HEK293 (cell line): ENCODE results near the gene EHMT1.

ENCODE experiments used
- CTCF ChIA-PET: fragments of 350-600 bp; formaldehyde crosslinking; extraction: SDS; loops from one replicate; lab custom pipeline; 2021; ENCODE audit warnings: antibody characterized with exemption; lab: Yijun Ruan, JAX
- POLR2A ChIA-PET: fragments of 300-600 bp; formaldehyde crosslinking; extraction: SDS; loops from one replicate; lab custom pipeline; 2020; ENCODE audit warnings: antibody characterized with exemption, inconsistent platforms; lab: Yijun Ruan, JAX
- H3K27ac ChIP-seq: fragments of 200-500 bp; sonication (Bioruptor generic); 2 replicates; pipeline ENCODE4 v1.5.1; 2014; ENCODE audit warnings: low read depth, low read length, control low read depth, inconsistent platforms; ENCODE audit errors: extremely low read depth
- H3K36me3 ChIP-seq, 2 experiments: fragments of 200-500 bp in 1 of 2; sonication (Bioruptor generic) in 1 of 2; 1 replicate in 1 of 2; 2 replicates in 1 of 2; pipeline ENCODE4 v1.5.1; 2014 to 2017; ENCODE audit warnings: inconsistent platforms in 2 of 2, low read length in 2 of 2; ENCODE audit not compliant: control insufficient read depth in 2 of 2, insufficient read depth in 1 of 2
- H3K4me1 ChIP-seq: fragments of 200-500 bp; sonication (Bioruptor generic); 2 replicates; pipeline ENCODE4 v1.5.1; 2014; ENCODE audit warnings: mild to moderate bottlenecking, low read length, inconsistent platforms; ENCODE audit not compliant: control insufficient read depth, insufficient read depth
- H3K4me3 ChIP-seq: 2 replicates; pipeline ENCODE4 v1.5.1; 2011; ENCODE audit warnings: low read depth, mild to moderate bottlenecking, control low read depth, low read length, moderate library complexity
- H3K9me3 ChIP-seq: fragments of 200-500 bp; sonication (Bioruptor generic); 2 replicates; pipeline ENCODE4 v1.5.1; 2014; ENCODE audit warnings: low read depth, low read length, inconsistent platforms; ENCODE audit not compliant: control insufficient read depth, insufficient read depth
- BCL11B ChIP-seq: fragments of 450-650 bp; formaldehyde crosslinking; IDR thresholded peaks from 2 replicates; pipeline ENCODE4 v1.5.1; 2016; ENCODE audit warnings: low read depth, missing biosample characterization, missing genetic modification characterization
- GLIS1 ChIP-seq: fragments of 450-650 bp; formaldehyde crosslinking; IDR thresholded peaks from 2 replicates; pipeline ENCODE4 v1.5.1; 2016; ENCODE audit warnings: missing biosample characterization, missing genetic modification characterization
- KLF9 ChIP-seq: fragments of 450-650 bp; formaldehyde crosslinking; IDR thresholded peaks from 2 replicates; pipeline ENCODE4 v1.5.1; 2016; ENCODE audit warnings: missing biosample characterization, missing genetic modification characterization, low read depth
- MYNN ChIP-seq: fragments of 450-650 bp; formaldehyde crosslinking; IDR thresholded peaks from 2 replicates; pipeline ENCODE4 v1.5.1; 2016; ENCODE audit warnings: missing biosample characterization, missing genetic modification characterization, borderline replicate concordance
- SP2 ChIP-seq: fragments of 450-650 bp; formaldehyde crosslinking; IDR thresholded peaks from 2 replicates; pipeline ENCODE4 v1.5.1; 2016; ENCODE audit warnings: missing biosample characterization, missing genetic modification characterization
- SP3 ChIP-seq: fragments of 450-650 bp; formaldehyde crosslinking; IDR thresholded peaks from 2 replicates; pipeline ENCODE4 v1.5.1; 2016; ENCODE audit warnings: missing biosample characterization, missing genetic modification characterization
- SP7 ChIP-seq: fragments of 450-650 bp; formaldehyde crosslinking; IDR thresholded peaks from 2 replicates; pipeline ENCODE4 v1.5.1; 2016; ENCODE audit warnings: missing biosample characterization, missing genetic modification characterization
- ZFP37 ChIP-seq: fragments of 450-650 bp; formaldehyde crosslinking; IDR thresholded peaks from 2 replicates; pipeline ENCODE4 v1.5.1; 2016; ENCODE audit warnings: missing biosample characterization, missing genetic modification characterization
- ZIC2 ChIP-seq: fragments of 450-650 bp; formaldehyde crosslinking; IDR thresholded peaks from 2 replicates; pipeline ENCODE4 v1.5.1; 2016; ENCODE audit warnings: missing biosample characterization, missing genetic modification characterization
- ZNF2 ChIP-seq: fragments of 450-650 bp; formaldehyde crosslinking; IDR thresholded peaks from 2 replicates; pipeline ENCODE4 v1.5.1; 2016; ENCODE audit warnings: missing biosample characterization, missing genetic modification characterization
- ZNF24 ChIP-seq: fragments of 450-650 bp; formaldehyde crosslinking; IDR thresholded peaks from 2 replicates; pipeline ENCODE4 v1.5.1; 2016; ENCODE audit warnings: missing biosample characterization, missing genetic modification characterization
- ZNF248 ChIP-seq: fragments of 450-650 bp; formaldehyde crosslinking; IDR thresholded peaks from 2 replicates; pipeline ENCODE4 v1.5.1; 2017; ENCODE audit warnings: missing biosample characterization, missing genetic modification characterization
- ZNF394 ChIP-seq: fragments of 450-650 bp; formaldehyde crosslinking; IDR thresholded peaks from 2 replicates; pipeline ENCODE4 v1.5.1; 2016; ENCODE audit warnings: missing biosample characterization, missing genetic modification characterization, mild to moderate bottlenecking, moderate library complexity, borderline replicate concordance
- ZNF423 ChIP-seq: fragments of 450-650 bp; formaldehyde crosslinking; IDR thresholded peaks from 2 replicates; pipeline ENCODE4 v1.5.1; 2016; ENCODE audit warnings: missing biosample characterization, missing genetic modification characterization
- ZNF600 ChIP-seq: fragments of 450-650 bp; formaldehyde crosslinking; IDR thresholded peaks from 2 replicates; pipeline ENCODE4 v1.5.1; 2016; ENCODE audit warnings: missing biosample characterization, missing genetic modification characterization
- ZNF610 ChIP-seq: fragments of 450-650 bp; formaldehyde crosslinking; IDR thresholded peaks from 2 replicates; pipeline ENCODE4 v1.5.1; 2016; ENCODE audit warnings: missing biosample characterization, missing genetic modification characterization, borderline replicate concordance
- ZNF626 ChIP-seq: fragments of 450-650 bp; sonication (Bioruptor Pico); formaldehyde crosslinking; IDR thresholded peaks from 2 replicates; pipeline ENCODE4 v1.5.1; 2018; ENCODE audit warnings: missing biosample characterization, missing genetic modification characterization, inconsistent platforms
- ZSCAN23 ChIP-seq: fragments of 450-650 bp; formaldehyde crosslinking; IDR thresholded peaks from 2 replicates; pipeline ENCODE4 v1.5.1; 2016; ENCODE audit warnings: missing biosample characterization, missing genetic modification characterization
- TF ChIP-seq, protein P1 (sequence below): fragments of 450-650 bp; formaldehyde crosslinking; IDR thresholded peaks from 2 replicates; pipeline ENCODE4 v1.5.1; 2017; ENCODE audit warnings: missing biosample characterization, missing genetic modification characterization
- TF ChIP-seq, protein P2 (sequence below): fragments of 450-650 bp; formaldehyde crosslinking; IDR thresholded peaks from 2 replicates; pipeline ENCODE4 v1.5.1; 2016; ENCODE audit warnings: missing biosample characterization, missing genetic modification characterization
- TF ChIP-seq, protein P3 (sequence below): fragments of 450-650 bp; formaldehyde crosslinking; IDR thresholded peaks from 2 replicates; pipeline ENCODE4 v1.5.1; 2017; ENCODE audit warnings: missing biosample characterization, missing genetic modification characterization
- TF ChIP-seq, protein P4 (sequence below): fragments of 450-650 bp; formaldehyde crosslinking; IDR thresholded peaks from 2 replicates; pipeline ENCODE4 v1.5.1; 2017; ENCODE audit warnings: missing biosample characterization, mild to moderate bottlenecking, missing genetic modification characterization, moderate library complexity
- TF ChIP-seq, protein P5 (sequence below): fragments of 450-650 bp; formaldehyde crosslinking; IDR thresholded peaks from 2 replicates; pipeline ENCODE4 v1.5.0; 2017; ENCODE audit warnings: missing biosample characterization, missing genetic modification characterization, borderline replicate concordance

Gene EHMT1

DNA sequence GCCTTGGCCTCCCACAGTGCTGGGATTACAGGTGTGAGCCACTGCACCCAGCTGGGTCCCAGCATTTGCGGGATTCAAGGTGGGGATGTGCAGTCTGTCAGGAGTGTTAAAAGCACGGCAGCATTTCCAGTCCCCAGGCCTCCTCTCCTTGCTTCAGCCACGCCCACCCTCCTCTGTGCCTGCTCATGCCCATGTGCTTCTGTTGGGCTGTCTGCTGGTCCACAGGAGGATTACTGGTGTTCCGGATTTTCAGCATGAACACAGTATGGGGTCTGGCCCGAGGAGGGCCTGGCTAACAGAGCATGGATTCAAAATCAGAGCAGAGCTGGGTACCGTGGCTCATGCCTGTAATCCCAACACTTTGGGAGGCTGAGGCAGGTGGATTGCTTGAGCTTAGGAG lies 7.9 kb upstream of the EHMT1 start:
- POLR2A ChIA-PET, result interaction anchor here (0.6 to 1.9 kb wide), 5 partner anchors 8 to 59 kb away, joined by 3 to 11 read pairs (median 3); partner anchors contain the start of genes EHMT1 and ZMYND19
- CTCF ChIA-PET, result interaction anchor here (0.6 to 1.4 kb wide), 2 partner anchors 20 to 32 kb away, joined by 3 to 9 read pairs; partner anchors contain the start of gene DPH7
- no peak overlapping the region for H3K27ac ChIP-seq

DNA sequence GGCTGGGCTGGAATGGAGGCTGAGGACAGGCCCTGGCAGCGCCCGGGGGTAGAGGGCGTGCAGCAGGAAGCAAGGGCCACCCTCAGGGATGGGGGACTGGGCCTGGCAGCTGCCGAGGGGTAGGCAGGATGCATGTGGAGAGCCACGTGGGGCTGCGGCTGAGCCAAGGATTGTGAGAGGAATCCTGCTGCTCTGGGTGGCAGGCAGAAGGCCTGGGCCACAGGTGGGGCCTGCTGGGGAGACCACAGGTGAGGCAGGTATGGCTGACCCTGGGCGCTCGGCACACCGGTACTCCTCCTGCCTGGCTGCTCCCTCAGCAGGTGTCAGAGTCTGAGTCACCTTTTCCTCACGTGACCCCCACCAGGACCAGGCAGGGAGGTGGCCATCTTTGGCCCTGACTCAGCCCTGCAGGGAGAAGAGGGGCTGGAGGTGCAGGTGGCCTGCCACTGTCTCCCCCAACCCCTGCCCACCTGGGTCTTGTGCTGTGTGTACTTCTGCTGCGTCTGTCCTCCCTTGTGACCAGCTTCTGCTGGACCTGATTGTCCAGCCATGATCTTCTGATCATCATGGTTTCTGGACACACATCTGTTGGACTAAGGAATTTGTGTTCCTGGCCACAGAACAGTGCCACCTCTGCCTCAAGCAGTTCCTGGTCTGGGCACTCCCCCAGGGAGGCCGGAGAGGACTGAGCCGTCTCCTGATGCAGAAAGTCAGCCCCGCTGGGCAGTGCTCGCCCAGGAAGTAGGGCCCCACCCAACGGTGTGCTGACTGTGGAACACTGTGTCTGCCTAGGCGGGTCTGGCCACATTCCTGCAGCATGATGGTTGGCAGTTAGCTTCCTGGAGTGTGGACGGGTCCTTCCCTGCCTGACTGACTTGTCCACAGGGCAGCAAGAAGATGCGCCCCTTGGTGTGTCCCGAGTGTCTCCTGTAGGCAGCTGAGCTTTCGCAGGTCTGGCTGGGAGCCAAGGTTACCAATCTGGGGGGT lies 6.9 kb upstream of the EHMT1 start:
- CTCF ChIA-PET, result interaction anchor here (3.0 kb wide), 1 partner anchor 30 kb away, joined by 16 read pairs; no protein-coding TSS in a partner anchor
- TF ChIP-seq MYNN (tag by site-specific recombination) (peak; percentile 23; the same call in 1 of the 2 replicates), SP7 (tag by site-specific recombination) (0 out of 2 replicates have a peak, but pooled peaks have one; percentile 47), ZNF610 (tag by site-specific recombination) (no peak), SP3 (tag by site-specific recombination) (peak; percentile 26; the same call in 1 of the 2 replicates), ZNF600 (tag by site-specific recombination) (peak; percentile 95), SP2 (tag by site-specific recombination) (peak; percentile 69), ZNF248 (no peak), ZNF394 (tag by site-specific recombination) (peak; percentile 99), ZIC2 (tag by site-specific recombination) (peak; percentile 94), ZNF24 (tag by site-specific recombination) (0 out of 2 replicates have a peak, but pooled peaks have one; percentile 22), BCL11B (tag by site-specific recombination) (no peak; the same call in 1 of the 2 replicates), ZSCAN23 (tag by site-specific recombination) (no peak), ZNF2 (tag by site-specific recombination) (peak; percentile 17; the same call in 1 of the 2 replicates), ZNF626 (tag by site-specific recombination) (no peak), ZFP37 (tag by site-specific recombination) (peak; percentile 63; the same call in 1 of the 2 replicates), ZNF423 (tag by site-specific recombination) (0 out of 2 replicates have a peak, but pooled peaks have one; percentile 28)
- TF ChIP-seq, protein P1, sequence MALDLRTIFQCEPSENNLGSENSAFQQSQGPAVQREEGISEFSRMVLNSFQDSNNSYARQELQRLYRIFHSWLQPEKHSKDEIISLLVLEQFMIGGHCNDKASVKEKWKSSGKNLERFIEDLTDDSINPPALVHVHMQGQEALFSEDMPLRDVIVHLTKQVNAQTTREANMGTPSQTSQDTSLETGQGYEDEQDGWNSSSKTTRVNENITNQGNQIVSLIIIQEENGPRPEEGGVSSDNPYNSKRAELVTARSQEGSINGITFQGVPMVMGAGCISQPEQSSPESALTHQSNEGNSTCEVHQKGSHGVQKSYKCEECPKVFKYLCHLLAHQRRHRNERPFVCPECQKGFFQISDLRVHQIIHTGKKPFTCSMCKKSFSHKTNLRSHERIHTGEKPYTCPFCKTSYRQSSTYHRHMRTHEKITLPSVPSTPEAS (tag by site-specific recombination), result no peak
- TF ChIP-seq, protein P2, sequence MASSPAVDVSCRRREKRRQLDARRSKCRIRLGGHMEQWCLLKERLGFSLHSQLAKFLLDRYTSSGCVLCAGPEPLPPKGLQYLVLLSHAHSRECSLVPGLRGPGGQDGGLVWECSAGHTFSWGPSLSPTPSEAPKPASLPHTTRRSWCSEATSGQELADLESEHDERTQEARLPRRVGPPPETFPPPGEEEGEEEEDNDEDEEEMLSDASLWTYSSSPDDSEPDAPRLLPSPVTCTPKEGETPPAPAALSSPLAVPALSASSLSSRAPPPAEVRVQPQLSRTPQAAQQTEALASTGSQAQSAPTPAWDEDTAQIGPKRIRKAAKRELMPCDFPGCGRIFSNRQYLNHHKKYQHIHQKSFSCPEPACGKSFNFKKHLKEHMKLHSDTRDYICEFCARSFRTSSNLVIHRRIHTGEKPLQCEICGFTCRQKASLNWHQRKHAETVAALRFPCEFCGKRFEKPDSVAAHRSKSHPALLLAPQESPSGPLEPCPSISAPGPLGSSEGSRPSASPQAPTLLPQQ, result peak; percentile 85
- TF ChIP-seq, protein P3, sequence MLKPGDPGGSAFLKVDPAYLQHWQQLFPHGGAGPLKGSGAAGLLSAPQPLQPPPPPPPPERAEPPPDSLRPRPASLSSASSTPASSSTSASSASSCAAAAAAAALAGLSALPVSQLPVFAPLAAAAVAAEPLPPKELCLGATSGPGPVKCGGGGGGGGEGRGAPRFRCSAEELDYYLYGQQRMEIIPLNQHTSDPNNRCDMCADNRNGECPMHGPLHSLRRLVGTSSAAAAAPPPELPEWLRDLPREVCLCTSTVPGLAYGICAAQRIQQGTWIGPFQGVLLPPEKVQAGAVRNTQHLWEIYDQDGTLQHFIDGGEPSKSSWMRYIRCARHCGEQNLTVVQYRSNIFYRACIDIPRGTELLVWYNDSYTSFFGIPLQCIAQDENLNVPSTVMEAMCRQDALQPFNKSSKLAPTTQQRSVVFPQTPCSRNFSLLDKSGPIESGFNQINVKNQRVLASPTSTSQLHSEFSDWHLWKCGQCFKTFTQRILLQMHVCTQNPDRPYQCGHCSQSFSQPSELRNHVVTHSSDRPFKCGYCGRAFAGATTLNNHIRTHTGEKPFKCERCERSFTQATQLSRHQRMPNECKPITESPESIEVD (tag by site-specific recombination), result no peak

More for the DNA sequence above, 7.9 kb upstream of the EHMT1 start:
- Histone ChIP-seq H3K4me1 (peaks cover 6% of the 10 kb centered on the region; the same call in 1 of the 2 replicates), H3K9me3 (no peaks in the 10 kb centered on the region), H3K36me3 (peaks cover 0 to 29% of the 10 kb centered on the region in 2 experiments; a peak in 1 of 3 replicates), H3K4me3 (no peak overlapping the region)
- TF ChIP-seq ZNF600 (tag by site-specific recombination) (peak; percentile 87), KLF9 (tag by site-specific recombination) (peak; percentile 79), GLIS1 (tag by site-specific recombination) (peak; percentile 61)
- TF ChIP-seq, protein P4, sequence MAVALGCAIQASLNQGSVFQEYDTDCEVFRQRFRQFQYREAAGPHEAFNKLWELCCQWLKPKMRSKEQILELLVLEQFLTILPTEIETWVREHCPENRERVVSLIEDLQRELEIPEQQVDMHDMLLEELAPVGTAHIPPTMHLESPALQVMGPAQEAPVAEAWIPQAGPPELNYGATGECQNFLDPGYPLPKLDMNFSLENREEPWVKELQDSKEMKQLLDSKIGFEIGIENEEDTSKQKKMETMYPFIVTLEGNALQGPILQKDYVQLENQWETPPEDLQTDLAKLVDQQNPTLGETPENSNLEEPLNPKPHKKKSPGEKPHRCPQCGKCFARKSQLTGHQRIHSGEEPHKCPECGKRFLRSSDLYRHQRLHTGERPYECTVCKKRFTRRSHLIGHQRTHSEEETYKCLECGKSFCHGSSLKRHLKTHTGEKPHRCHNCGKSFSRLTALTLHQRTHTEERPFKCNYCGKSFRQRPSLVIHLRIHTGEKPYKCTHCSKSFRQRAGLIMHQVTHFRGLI (tag by site-specific recombination), result peak; percentile 55; the same call in 1 of the 2 replicates
- TF ChIP-seq, protein P5, sequence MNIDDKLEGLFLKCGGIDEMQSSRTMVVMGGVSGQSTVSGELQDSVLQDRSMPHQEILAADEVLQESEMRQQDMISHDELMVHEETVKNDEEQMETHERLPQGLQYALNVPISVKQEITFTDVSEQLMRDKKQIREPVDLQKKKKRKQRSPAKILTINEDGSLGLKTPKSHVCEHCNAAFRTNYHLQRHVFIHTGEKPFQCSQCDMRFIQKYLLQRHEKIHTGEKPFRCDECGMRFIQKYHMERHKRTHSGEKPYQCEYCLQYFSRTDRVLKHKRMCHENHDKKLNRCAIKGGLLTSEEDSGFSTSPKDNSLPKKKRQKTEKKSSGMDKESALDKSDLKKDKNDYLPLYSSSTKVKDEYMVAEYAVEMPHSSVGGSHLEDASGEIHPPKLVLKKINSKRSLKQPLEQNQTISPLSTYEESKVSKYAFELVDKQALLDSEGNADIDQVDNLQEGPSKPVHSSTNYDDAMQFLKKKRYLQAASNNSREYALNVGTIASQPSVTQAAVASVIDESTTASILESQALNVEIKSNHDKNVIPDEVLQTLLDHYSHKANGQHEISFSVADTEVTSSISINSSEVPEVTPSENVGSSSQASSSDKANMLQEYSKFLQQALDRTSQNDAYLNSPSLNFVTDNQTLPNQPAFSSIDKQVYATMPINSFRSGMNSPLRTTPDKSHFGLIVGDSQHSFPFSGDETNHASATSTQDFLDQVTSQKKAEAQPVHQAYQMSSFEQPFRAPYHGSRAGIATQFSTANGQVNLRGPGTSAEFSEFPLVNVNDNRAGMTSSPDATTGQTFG (tag by site-specific recombination), result no peak

More for the DNA sequence above, 6.9 kb upstream of the EHMT1 start:
- Histone ChIP-seq H3K36me3 (peaks cover 0 to 38% of the 10 kb centered on the region in 2 experiments; a peak in 1 of 3 replicates), H3K4me1 (peaks cover 6% of the 10 kb centered on the region; the same call in 1 of the 2 replicates), H3K9me3 (no peaks in the 10 kb centered on the region), H3K27ac (peak overlapping the region; percentile 52), H3K4me3 (no peak overlapping the region)
- POLR2A ChIA-PET, result interaction anchor here (0.6 to 1.9 kb wide), 5 partner anchors 11 to 60 kb away, joined by 3 to 11 read pairs (median 4); partner anchors contain the start of gene ZMYND19
